ENCODE data around the gene ZCCHC8.
A peak's percentile ranks its signal among the peaks of the same experiment; 100 is the strongest.
"Not testable (repeated sequence)": the region's sequence is repeated elsewhere in the genome, so short reads cannot be mapped to it uniquely, and the experiment has no call there.

ZCCHC8 gene

GRCh38 chr12:122470576-122470975 is 30.2 kb downstream of the ZCCHC8 start:
- not testable (repeated sequence) for DNase-seq

GRCh38 chr12:122469856-122470255 is 30.9 kb downstream of the ZCCHC8 start:
- not testable (repeated sequence) for DNase-seq

GRCh38 chr12:122467983-122468382 is 32.7 kb downstream of the ZCCHC8 start:
- DNase-seq = no peak

- DNase-seq = peak; percentile 27
Measured at GRCh38 chr12:122464317-122465042, 36.3 kb downstream of the ZCCHC8 start.

- DNase-seq = no peak
Measured at GRCh38 chr12:122460641-122461040, 40.1 kb downstream of the ZCCHC8 start.

GRCh38 chr12:122460061-122460460 is 40.7 kb downstream of the ZCCHC8 start:
- DNase-seq = no peak

- no peak for DNase-seq
Measured at GRCh38 chr12:122459211-122459610, 41.5 kb downstream of the ZCCHC8 start.

- DNase-seq = no peak
Measured at GRCh38 chr12:122458105-122459035, 42.4 kb downstream of the ZCCHC8 start.

GRCh38 chr12:122457627-122458026 is 43.1 kb downstream of the ZCCHC8 start:
- DNase-seq = no peak

GRCh38 chr12:122454739-122455138 is 46.0 kb downstream of the ZCCHC8 start:
- no peak for DNase-seq

- DNase-seq = no peak
Measured at GRCh38 chr12:122454250-122454721, 46.4 kb downstream of the ZCCHC8 start.

- no peak for DNase-seq
Measured at GRCh38 chr12:122452701-122453285, 47.9 kb downstream of the ZCCHC8 start.

GRCh38 chr12:122449317-122449716 is 51.4 kb downstream of the ZCCHC8 start:
- no peak for DNase-seq

- not testable (repeated sequence) for DNase-seq
Measured at GRCh38 chr12:122447825-122448224, 52.9 kb downstream of the ZCCHC8 start.

- not testable (repeated sequence) for DNase-seq
Measured at GRCh38 chr12:122446390-122446789, 54.3 kb downstream of the ZCCHC8 start.

- not testable (repeated sequence) for DNase-seq
Measured at GRCh38 chr12:122444071-122444470, 56.7 kb downstream of the ZCCHC8 start.

- not testable (repeated sequence) for DNase-seq
Measured at GRCh38 chr12:122438822-122439221, 61.9 kb downstream of the ZCCHC8 start.

- DNase-seq = peak; percentile 65
Measured at GRCh38 chr12:122437656-122438121, 63.0 kb downstream of the ZCCHC8 start.

- DNase-seq = no peak
Measured at GRCh38 chr12:122435186-122435585, 65.5 kb downstream of the ZCCHC8 start.

GRCh38 chr12:122429043-122429442 is 71.7 kb downstream of the ZCCHC8 start:
- DNase-seq = not testable (repeated sequence)

- no peak for DNase-seq
Measured at GRCh38 chr12:122427403-122427802, 73.3 kb downstream of the ZCCHC8 start.

- DNase-seq = peak; percentile 66
Measured at GRCh38 chr12:122423258-122424165, 77.2 kb downstream of the ZCCHC8 start.
